Ovary (tissue), 9 donors: ENCODE measurements around the gene P2RY4. TPM values are rescaled to one million over a fixed set of nuclear protein-coding genes. Genes with fewer than 3 reads are reported as not detected.

Source experiments
- DNase-seq, 5 donors: peaks; one replicate each; pipeline ENCODE4 v3.0.0-alpha.2; 2019 to 2020
- H3K27ac ChIP-seq, 2 donors: fragments of 200-600 bp; one replicate each; pipeline versions ENCODE4 v1.5.1 to v1.8.0; 2019 to 2022
- H3K27me3 ChIP-seq: fragments of 200-600 bp; one replicate; pipeline ENCODE4 v1.8.0; 2022
- H3K36me3 ChIP-seq: fragments of 200-600 bp; sonication (generic); one replicate; pipeline ENCODE4 v1.5.1; 2019
- H3K4me1 ChIP-seq: one replicate; pipeline ENCODE4 v1.8.1; 2013; ENCODE audit warnings: mild to moderate bottlenecking, moderate library complexity; ENCODE audit not compliant: insufficient read depth
- H3K4me3 ChIP-seq: fragments of 200-600 bp; sonication (generic); one replicate; pipeline ENCODE4 v1.5.1; 2017
- H3K9me3 ChIP-seq, 2 donors: fragments of 200-600 bp in 1 of 2; sonication (generic) in 1 of 2; one replicate each; pipeline versions ENCODE4 v1.5.1 to v1.8.1; 2013 to 2019; ENCODE audit warnings: mild to moderate bottlenecking in 1 of 2, moderate library complexity in 1 of 2
- EP300 ChIP-seq: sonication (generic); formaldehyde crosslinking; IDR thresholded peaks from one replicate; pipeline ENCODE4 v1.6.1; 2017; ENCODE audit warnings: antibody characterized with exemption
- POLR2A ChIP-seq: fragments of 450-650 bp; IDR thresholded peaks from one replicate; pipeline ENCODE4 v1.6.1; 2017; ENCODE audit warnings: antibody characterized with exemption, mild to moderate bottlenecking, moderate library complexity
- WGBS, 3 donors: extraction: QIAGEN DNeasy Blood & Tissue Kit in 1 of 3; methylation state at CpG; one replicate each; pipeline versions ENCODE4 v1.1.5 to v1.1.7; 2013 to 2017; 5-methylcytosine and 5-hydroxymethylcytosine counted together
- intact Hi-C, 4 donors: fragments of 100-400 bp; cut with DNase I; formaldehyde crosslinking; loops; one replicate each; pipeline versions ENCODE4 v1.11.0 to v1.15.1; 2022 to 2023
- polyA plus RNA-seq, 2 donors: library from polyadenylated mRNA; stranded (reverse); fragments of 200-250 nt in 1 of 2; fragments of 350-450 nt in 1 of 2; fragmentation: Illumina TruSeq in 1 of 2; extraction: RNeasy Lipid Tissue Mini Kit (QIAGEN cat#74804) in 1 of 2; gene quantifications; one replicate each; pipeline ENCODE4 v1.2.3, GENCODE V29; 2013 to 2014
- total RNA-seq, 7 donors: library from RNA; depleted of rRNA in 2 of 7; stranded (reverse); fragments of >200 nt in 2 of 7; fragmentation: NEBNext Ultra II Directional in 3 of 7; extraction: Animal tissue kit (Norgen Biotek cat#: 25700) in 3 of 7; gene quantifications; one replicate each; pipeline versions ENCODE4 v1.1.0 to v1.2.4, GENCODE V29; 2016 to 2023
- TF ChIP-seq, protein P1 (sequence below), 3 donors: fragments of 450-650 bp in 2 of 3; fragments of 200-600 bp in 1 of 3; IDR thresholded peaks; one replicate each; pipeline versions ENCODE4 v1.5.1 to v1.8.0; 2016 to 2022; ENCODE audit warnings: antibody characterized with exemption in 3 of 3, mild to moderate bottlenecking in 1 of 3
- donor health status: DM: no; HTN: no; CAD: no; lungs with moderate emphysema.
- donor health status: DM: no; HTN: no; CAD: no.
- donor health status: Bipolar disorder and iron deficiency.
- donor health status: DM: yes; HTN: yes; CAD: no.
- donor health status: DM: no; HTN: no; CAD: no.
- donor health status: DM: yes; HTN: yes; CAD: no.

Gene P2RY4
- total and polyA plus RNA-seq, 9 donors, result 0.10 to 0.57 (median 0.46) TPM; not detected in 5

DNA sequence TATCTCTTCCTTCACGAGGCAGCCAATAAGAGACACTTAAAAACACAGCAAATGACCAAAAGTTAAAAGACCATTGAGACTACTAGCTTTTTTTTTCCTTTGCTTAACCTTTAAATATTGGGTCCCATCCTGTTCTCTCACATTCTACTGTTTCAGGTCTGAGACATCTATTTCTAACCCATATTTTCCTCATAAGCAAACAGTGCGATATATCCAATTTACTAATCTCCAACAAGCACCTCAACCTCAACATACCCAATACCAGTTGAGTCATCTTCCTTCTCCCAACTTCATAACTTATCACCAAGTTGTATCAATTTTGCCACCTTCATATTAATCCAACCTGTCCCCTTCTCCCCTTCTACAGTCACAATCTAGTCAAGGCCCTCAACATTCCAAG is 18.5 kb downstream of the P2RY4 start:
- DNase-seq, result no peak
- TF ChIP-seq, protein P1, sequence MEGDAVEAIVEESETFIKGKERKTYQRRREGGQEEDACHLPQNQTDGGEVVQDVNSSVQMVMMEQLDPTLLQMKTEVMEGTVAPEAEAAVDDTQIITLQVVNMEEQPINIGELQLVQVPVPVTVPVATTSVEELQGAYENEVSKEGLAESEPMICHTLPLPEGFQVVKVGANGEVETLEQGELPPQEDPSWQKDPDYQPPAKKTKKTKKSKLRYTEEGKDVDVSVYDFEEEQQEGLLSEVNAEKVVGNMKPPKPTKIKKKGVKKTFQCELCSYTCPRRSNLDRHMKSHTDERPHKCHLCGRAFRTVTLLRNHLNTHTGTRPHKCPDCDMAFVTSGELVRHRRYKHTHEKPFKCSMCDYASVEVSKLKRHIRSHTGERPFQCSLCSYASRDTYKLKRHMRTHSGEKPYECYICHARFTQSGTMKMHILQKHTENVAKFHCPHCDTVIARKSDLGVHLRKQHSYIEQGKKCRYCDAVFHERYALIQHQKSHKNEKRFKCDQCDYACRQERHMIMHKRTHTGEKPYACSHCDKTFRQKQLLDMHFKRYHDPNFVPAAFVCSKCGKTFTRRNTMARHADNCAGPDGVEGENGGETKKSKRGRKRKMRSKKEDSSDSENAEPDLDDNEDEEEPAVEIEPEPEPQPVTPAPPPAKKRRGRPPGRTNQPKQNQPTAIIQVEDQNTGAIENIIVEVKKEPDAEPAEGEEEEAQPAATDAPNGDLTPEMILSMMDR (IDR thresholded peaks at IDR 0.05), result no peak
- TF ChIP-seq EP300 (no peak), POLR2A (no peak)
- Histone ChIP-seq H3K27ac (no peak overlapping the region), H3K4me1 (no peaks in the 10 kb centered on the region), H3K9me3 (no peaks in the 10 kb centered on the region), H3K4me3 (no peak overlapping the region), H3K36me3 (peaks cover 2% of the 10 kb centered on the region), H3K27me3 (no peaks in the 10 kb centered on the region)
- 69 to 75% (median 73%) methylated on average over 2 of the region's 2 CpGs for WGBS, 3 donors
- intact Hi-C loops, result no loop called here

- DNase-seq, result no peak
- Histone ChIP-seq H3K9me3 (no peaks in the 10 kb centered on the region), H3K4me3 (no peak overlapping the region), H3K4me1 (no peaks in the 10 kb centered on the region), H3K27ac (no peak overlapping the region), H3K36me3 (peaks cover 2% of the 10 kb centered on the region), H3K27me3 (no peaks in the 10 kb centered on the region)
- intact Hi-C loops, result no loop called here
- 82 to 100% (median 83%) methylated on average over 1 of the region's 1 CpG for WGBS, 3 donors
- TF ChIP-seq, protein P1 (IDR thresholded peaks at IDR 0.05), result no peak
- TF ChIP-seq EP300 (no peak), POLR2A (no peak)
These were observed 19.3 kb downstream of the P2RY4 start for GRCh38 chrX:70240751-70241150.

GRCh38 chrX:70234355-70234754 is 25.6 kb downstream of the P2RY4 start, which contains the start of gene AWAT1:
Gene AWAT1, plus strand, starts transcription at chrX:70234655. Its CDS starts 41 bp downstream, at chrX:70234696.
- no peak for DNase-seq
- intact Hi-C loops, result no loop called here
- 67 to 77% (median 72%) methylated on average over 3 of the region's 3 CpGs for WGBS, 3 donors
- H3K9me3 ChIP-seq, result no peaks in the 10 kb centered on the region
- H3K4me3 ChIP-seq, result no peak within 1 kb of the TSS
- no peak within 1 kb of the TSS for H3K27ac ChIP-seq
- no peaks in the 10 kb centered on the region for H3K4me1 ChIP-seq
- H3K27me3 ChIP-seq, result no peaks in the 10 kb centered on the region
- no peaks in the 10 kb centered on the region for H3K36me3 ChIP-seq
- TF ChIP-seq EP300 (no peak), POLR2A (no peak)
- TF ChIP-seq, protein P1 (IDR thresholded peaks at IDR 0.05), result no peak

- no peaks in the 10 kb centered on the region for H3K4me1 ChIP-seq
- H3K27ac ChIP-seq, result no peak overlapping the region
- intact Hi-C loops, result no loop called here
- no peak overlapping the region for H3K4me3 ChIP-seq
- no peaks in the 10 kb centered on the region for H3K36me3 ChIP-seq
- 50 to 62% (median 51%) methylated on average over 4 of the region's 4 CpGs for WGBS, 3 donors
- TF ChIP-seq EP300 (no peak), POLR2A (no peak)
- TF ChIP-seq, protein P1 (IDR thresholded peaks at IDR 0.05), result no peak
- H3K27me3 ChIP-seq, result no peaks in the 10 kb centered on the region
- H3K9me3 ChIP-seq, result no peaks in the 10 kb centered on the region
- no peak for DNase-seq
These were observed 28.3 kb downstream of the P2RY4 start for GRCh38 chrX:70231666-70232065.
